ENCODE results near the gene OR10H5. TPM values are rescaled to one million over a fixed set of nuclear protein-coding genes. Genes with fewer than 3 reads are reported as not detected.
"Not testable (repeated sequence)": the region's sequence is repeated elsewhere in the genome, so short reads cannot be mapped to it uniquely, and the experiment has no call there.

The OR10H5 gene
- total and polyA plus RNA-seq, 2 experiments from 2014 or later: not detected

GRCh38 chr19:15769586-15769985 is 17.9 kb upstream of the OR10H5 start:
- Histone ChIP-seq H4K20me1 (replicated peaks; ENCODE audit: insufficient read depth) (no peaks in the 10 kb centered on the region), H3K27ac (ENCODE audit: low read depth) (no peak overlapping the region), H2AFZ (no peak overlapping the region), H3K4me1 (ENCODE audit: insufficient read depth) (no peaks in the 10 kb centered on the region), H3K36me3 (ENCODE audit: insufficient read depth) (no peaks in the 10 kb centered on the region), H3K4me2 (no peak overlapping the region), H3K4me3 (no peak overlapping the region), H3K9me2 (ENCODE audit: insufficient read depth) (no peaks in the 10 kb centered on the region), H3F3A (replicated peaks; ENCODE audit: low read depth) (no peaks in the 10 kb centered on the region), H3K79me2 (replicated peaks; ENCODE audit: insufficient read depth) (no peaks in the 10 kb centered on the region), H3K27me3 (ENCODE audit: insufficient read depth) (no peaks in the 10 kb centered on the region)
- H3K36me3 Mint-ChIP-seq (ENCODE audit: low read depth): peaks cover 47% of the 10 kb centered on the region
- TF ChIP-seq REST (IDR thresholded peaks at IDR 0.05; ENCODE audit: unreplicated experiment): peak; percentile 34
- no peak for TF ChIP-seq NANOG (IDR thresholded peaks at IDR 0.05; ENCODE audit: borderline replicate concordance)
- H3K9me3 Mint-ChIP-seq: peaks cover 96% of the 10 kb centered on the region
- DNase-seq (ENCODE audit: low spot score) (peak; percentile 1), ATAC-seq (no peak)
- no peaks in the 10 kb centered on the region for H3K4me1 Mint-ChIP-seq
- peaks cover 5% of the 10 kb centered on the region for H3K27me3 Mint-ChIP-seq (ENCODE audit: insufficient read depth, low read depth, poor library complexity)
- H3K27ac Mint-ChIP-seq: no peak overlapping the region
- H3K4me3 Mint-ChIP-seq: no peak overlapping the region

GRCh38 chr19:15774159-15774558 is 13.3 kb upstream of the OR10H5 start:
- not testable (repeated sequence) for H2AFZ ChIP-seq; H3K9me2 ChIP-seq (ENCODE audit: insufficient read depth); H3K4me2 ChIP-seq; H4K20me1 ChIP-seq (replicated peaks; ENCODE audit: insufficient read depth); H3K27me3 Mint-ChIP-seq (ENCODE audit: insufficient read depth, low read depth, poor library complexity); H3K27ac ChIP-seq (ENCODE audit: low read depth); H3K4me3 Mint-ChIP-seq; H3K27ac Mint-ChIP-seq; H3K36me3 ChIP-seq (ENCODE audit: insufficient read depth); H3K79me2 ChIP-seq (replicated peaks; ENCODE audit: insufficient read depth); ATAC-seq; H3K27me3 ChIP-seq (ENCODE audit: insufficient read depth); H3K4me3 ChIP-seq; DNase-seq (ENCODE audit: low spot score); H3K4me1 Mint-ChIP-seq; H3K4me1 ChIP-seq (ENCODE audit: insufficient read depth); H3F3A ChIP-seq (replicated peaks; ENCODE audit: low read depth)
- Mint-ChIP-seq H3K36me3 (ENCODE audit: low read depth) (peaks cover 56% of the 10 kb centered on the region), H3K9me3 (peaks cover 94% of the 10 kb centered on the region)

GRCh38 chr19:15775249-15775648 is 12.2 kb upstream of the OR10H5 start:
- DNase-seq (ENCODE audit: low spot score) (no peak), ATAC-seq (no peak)
- Histone ChIP-seq H3K4me1 (ENCODE audit: insufficient read depth) (no peaks in the 10 kb centered on the region), H2AFZ (no peak overlapping the region), H3K27ac (ENCODE audit: low read depth) (no peak overlapping the region), H3K27me3 (ENCODE audit: insufficient read depth) (no peaks in the 10 kb centered on the region), H3K9me2 (ENCODE audit: insufficient read depth) (no peaks in the 10 kb centered on the region), H3K79me2 (replicated peaks; ENCODE audit: insufficient read depth) (no peaks in the 10 kb centered on the region), H3F3A (replicated peaks; ENCODE audit: low read depth) (no peaks in the 10 kb centered on the region), H4K20me1 (replicated peaks; ENCODE audit: insufficient read depth) (no peaks in the 10 kb centered on the region), H3K36me3 (ENCODE audit: insufficient read depth) (no peaks in the 10 kb centered on the region), H3K4me2 (no peak overlapping the region), H3K4me3 (no peak overlapping the region)
- Mint-ChIP-seq H3K9me3 (peaks cover 92% of the 10 kb centered on the region), H3K4me3 (no peak overlapping the region), H3K36me3 (ENCODE audit: low read depth) (peaks cover 52% of the 10 kb centered on the region), H3K27me3 (ENCODE audit: insufficient read depth, low read depth, poor library complexity) (peaks cover 10% of the 10 kb centered on the region), H3K27ac (no peak overlapping the region), H3K4me1 (no peaks in the 10 kb centered on the region)
- TF ChIP-seq CTCF (conservative IDR thresholded peaks at IDR 0.05; ENCODE audit: low read depth in 2 of 2) (no peak), EZH2 (IDR thresholded peaks at IDR 0.05; ENCODE audit: low read depth, unreplicated experiment) (no peak), ZNF462 (CRISPR knock-in tag; IDR thresholded peaks at IDR 0.05) (no peak), STAT1 (IDR thresholded peaks at IDR 0.05; ENCODE audit: unreplicated experiment) (no peak)

Data from GM23338 (cell line).